ENCODE measurements around the gene DOCK2. TPM values are rescaled to one million over a fixed set of nuclear protein-coding genes. Genes with fewer than 3 reads are reported as not detected.

DOCK2 gene
- polyA plus RNA-seq, 3 donors, result 2.6 to 3.4 (median 2.7) TPM

Other genes with a start within 250 kb of the DOCK2 start
- gene SPDL1, start 53.5 kb upstream of the DOCK2 start, polyA plus RNA-seq (ENCODE audit: insufficient read length in 3 of 3), result 10 to 100 TPM; 37.8 to 42.0 (median 39.5) TPM